HL-60 (cell line): ENCODE results near the gene MBNL1.

Experiments used
- DNase-seq, 2 experiments: peaks; one replicate each; pipeline ENCODE4 v3.0.0-alpha.2; 2010 to 2020; ENCODE audit warnings: low read depth in 1 of 2, low spot score in 1 of 2
- H3K27ac ChIP-seq: fragments of 250-450 bp; sonication (Bioruptor Pico); replicated peaks from 2 replicates; pipeline ENCODE4 v1.5.1; 2020; ENCODE audit warnings: mild to moderate bottlenecking, moderate library complexity
- H3K27me3 ChIP-seq: fragments of 250-450 bp; sonication (Bioruptor Pico); 2 replicates; pipeline ENCODE4 v1.5.1; 2021; ENCODE audit warnings: mild to moderate bottlenecking, moderate library complexity; ENCODE audit not compliant: insufficient read depth, poor library complexity, severe bottlenecking
- H3K4me3 ChIP-seq: replicated peaks from 2 replicates; pipeline ENCODE4 v1.5.1; 2011; ENCODE audit warnings: mild to moderate bottlenecking, control low read depth, low read length; ENCODE audit not compliant: insufficient read depth
- CTCF ChIP-seq: IDR thresholded peaks from one replicate; pipeline ENCODE4 v1.5.1; 2011; ENCODE audit warnings: low read length, control low read depth, inconsistent platforms; ENCODE audit not compliant: insufficient read depth
- GABPA ChIP-seq: IDR thresholded peaks from 2 replicates; pipeline ENCODE4 v1.6.1; 2012; ENCODE audit warnings: low read depth
- POLR2AphosphoS5 ChIP-seq: IDR thresholded peaks from 2 replicates; pipeline ENCODE4 v1.6.1; 2012; ENCODE audit warnings: low read depth
- REST ChIP-seq: IDR thresholded peaks from 2 replicates; pipeline ENCODE4 v1.6.1; 2012; ENCODE audit warnings: low read depth; ENCODE audit not compliant: insufficient replicate concordance
- SPI1 ChIP-seq: IDR thresholded peaks from 2 replicates; pipeline ENCODE4 v1.6.1; 2012; ENCODE audit warnings: low read depth, mild to moderate bottlenecking, borderline replicate concordance

The MBNL1 gene

GRCh38 chr3:152458376-152459117 lies 189.8 kb downstream of the MBNL1 start:
- Histone ChIP-seq H3K27me3 (no peaks in the 10 kb centered on the region), H3K4me3 (no peak overlapping the region), H3K27ac (no peak overlapping the region)
- DNase-seq, result no peak
- TF ChIP-seq REST (no peak), POLR2AphosphoS5 (no peak), CTCF (no peak), GABPA (no peak), SPI1 (no peak)

- no peaks in the 10 kb centered on the region for H3K27me3 ChIP-seq
- no peak for TF ChIP-seq GABPA
- TF ChIP-seq REST, result no peak
- TF ChIP-seq SPI1, result no peak
- no peak for TF ChIP-seq POLR2AphosphoS5
- TF ChIP-seq CTCF, result no peak
- H3K4me3 ChIP-seq, result no peak overlapping the region
- H3K27ac ChIP-seq, result no peak overlapping the region
- DNase-seq, result no peak
Measured at GRCh38 chr3:152459118-152459515, 190.4 kb downstream of the MBNL1 start.

GRCh38 chr3:152459572-152459971 lies 190.8 kb downstream of the MBNL1 start:
- TF ChIP-seq POLR2AphosphoS5 (no peak), GABPA (no peak), SPI1 (no peak), CTCF (no peak), REST (no peak)
- no peak for DNase-seq
- H3K27me3 ChIP-seq, result no peaks in the 10 kb centered on the region
- H3K4me3 ChIP-seq, result no peak overlapping the region
- no peak overlapping the region for H3K27ac ChIP-seq
